ENCODE measurements around the gene SHISA3.
"Not testable (repeated sequence)": the region's sequence is repeated elsewhere in the genome, so short reads cannot be mapped to it uniquely, and the experiment has no call there.

The SHISA3 gene

DNA sequence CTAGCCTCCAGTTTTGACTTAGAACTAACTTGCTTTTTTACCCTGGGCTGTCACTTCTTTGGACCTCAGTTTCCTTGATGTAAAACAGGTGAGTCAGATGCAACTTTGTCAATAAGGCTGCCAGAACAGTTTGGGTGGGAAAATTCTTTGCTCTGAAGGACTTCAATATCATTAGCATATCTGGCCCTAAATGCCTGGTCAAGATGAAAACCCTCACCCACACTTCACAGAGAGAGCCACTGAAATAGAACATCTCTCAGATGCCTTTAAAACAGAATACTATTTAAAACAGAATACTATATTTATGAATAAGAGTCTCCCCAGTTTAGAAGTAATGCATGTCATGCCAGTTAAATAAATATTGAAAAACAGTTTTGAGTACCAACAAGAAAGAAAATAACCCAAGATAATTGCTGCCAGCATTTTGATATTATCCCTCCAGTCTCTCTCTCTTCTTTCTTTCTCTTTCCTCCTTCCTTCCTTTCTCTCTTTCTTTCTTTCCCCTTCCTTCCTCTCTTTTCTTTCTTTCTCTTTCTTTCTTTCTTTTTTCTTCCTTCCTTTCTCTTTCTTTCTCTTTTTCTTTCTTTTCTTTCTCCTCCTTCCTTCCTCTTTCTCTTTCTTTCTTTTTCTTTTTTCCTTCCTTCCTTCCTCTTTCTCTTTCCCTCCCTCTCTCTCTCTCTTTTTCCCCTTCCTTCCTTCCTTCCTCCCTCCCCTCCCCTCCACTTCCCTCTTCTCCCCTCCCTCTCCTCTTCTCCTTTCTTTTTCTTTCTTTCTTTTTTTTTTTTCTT is 32.8 kb upstream of the SHISA3 start:
- TF ChIP-seq CTCF (IDR thresholded peaks at IDR 0.05; ENCODE audit: low read depth, low read length), result no peak
- TF ChIP-seq MYC (IDR thresholded peaks at IDR 0.05; ENCODE audit: low read depth, low read length), result no peak
- no peak for TF ChIP-seq POLR2A (IDR thresholded peaks at IDR 0.05; ENCODE audit: extremely low read depth, insufficient read length)
- TF ChIP-seq, protein P1, sequence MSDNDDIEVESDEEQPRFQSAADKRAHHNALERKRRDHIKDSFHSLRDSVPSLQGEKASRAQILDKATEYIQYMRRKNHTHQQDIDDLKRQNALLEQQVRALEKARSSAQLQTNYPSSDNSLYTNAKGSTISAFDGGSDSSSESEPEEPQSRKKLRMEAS (IDR thresholded peaks at IDR 0.05; ENCODE audit: low read depth, low read length), result no peak
- DNase-seq (ENCODE audit: low read depth), result no peak
- no peak overlapping the region for H3K4me3 ChIP-seq (ENCODE audit: low read depth, low read length)

DNA sequence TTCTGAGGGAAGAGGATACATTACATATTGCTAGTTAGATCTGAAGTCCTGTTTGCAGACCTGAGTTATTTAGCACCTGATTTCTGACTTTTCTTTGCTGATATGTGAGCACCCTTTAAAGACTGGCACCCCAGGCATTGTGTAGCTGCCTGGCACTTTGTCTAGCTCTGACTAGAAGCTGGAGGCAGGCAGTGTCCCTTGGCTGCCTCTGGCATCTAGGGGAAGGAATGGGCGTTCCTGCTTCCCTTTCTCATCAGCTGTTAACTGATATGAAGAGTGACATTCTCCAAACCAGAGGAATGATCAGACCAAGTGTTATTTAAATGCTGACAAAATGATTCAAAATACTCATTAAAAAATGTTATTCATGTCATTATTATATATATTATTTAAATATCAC is 30.3 kb upstream of the SHISA3 start:
- no peak for TF ChIP-seq POLR2A (IDR thresholded peaks at IDR 0.05; ENCODE audit: extremely low read depth, insufficient read length)
- no peak for TF ChIP-seq MYC (IDR thresholded peaks at IDR 0.05; ENCODE audit: low read depth, low read length)
- no peak for TF ChIP-seq CTCF (IDR thresholded peaks at IDR 0.05; ENCODE audit: low read depth, low read length)
- TF ChIP-seq, protein P1 (IDR thresholded peaks at IDR 0.05; ENCODE audit: low read depth, low read length), result no peak
- DNase-seq (ENCODE audit: low read depth), result no peak
- no peak overlapping the region for H3K4me3 ChIP-seq (ENCODE audit: low read depth, low read length)

DNA sequence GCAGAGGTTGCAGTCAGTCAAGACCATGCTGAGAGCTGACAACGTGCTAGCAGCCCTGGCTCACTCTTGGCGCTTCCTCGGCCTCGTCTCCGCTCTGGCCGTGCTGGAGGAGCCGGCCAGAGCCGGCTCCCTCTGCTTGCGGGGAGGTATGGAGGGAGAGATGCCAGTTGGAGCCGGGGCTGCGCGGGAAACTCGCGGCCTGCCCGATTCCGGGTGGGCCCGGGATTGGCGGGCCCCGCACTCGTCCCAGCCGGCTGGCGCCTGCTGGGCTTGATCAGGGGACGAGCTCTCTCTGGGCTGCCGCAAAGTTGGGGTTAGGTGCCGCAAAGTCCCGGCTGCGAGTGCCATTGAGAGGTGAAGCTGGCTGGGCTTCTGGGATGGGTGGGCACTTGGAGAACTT is 27.8 kb upstream of the SHISA3 start:
- no peak overlapping the region for H3K4me3 ChIP-seq (ENCODE audit: low read depth, low read length)
- DNase-seq (ENCODE audit: low read depth), result no peak
- TF ChIP-seq, protein P1 (IDR thresholded peaks at IDR 0.05; ENCODE audit: low read depth, low read length), result no peak
- no peak for TF ChIP-seq CTCF (IDR thresholded peaks at IDR 0.05; ENCODE audit: low read depth, low read length)
- no peak for TF ChIP-seq POLR2A (IDR thresholded peaks at IDR 0.05; ENCODE audit: extremely low read depth, insufficient read length)
- no peak for TF ChIP-seq MYC (IDR thresholded peaks at IDR 0.05; ENCODE audit: low read depth, low read length)

DNA sequence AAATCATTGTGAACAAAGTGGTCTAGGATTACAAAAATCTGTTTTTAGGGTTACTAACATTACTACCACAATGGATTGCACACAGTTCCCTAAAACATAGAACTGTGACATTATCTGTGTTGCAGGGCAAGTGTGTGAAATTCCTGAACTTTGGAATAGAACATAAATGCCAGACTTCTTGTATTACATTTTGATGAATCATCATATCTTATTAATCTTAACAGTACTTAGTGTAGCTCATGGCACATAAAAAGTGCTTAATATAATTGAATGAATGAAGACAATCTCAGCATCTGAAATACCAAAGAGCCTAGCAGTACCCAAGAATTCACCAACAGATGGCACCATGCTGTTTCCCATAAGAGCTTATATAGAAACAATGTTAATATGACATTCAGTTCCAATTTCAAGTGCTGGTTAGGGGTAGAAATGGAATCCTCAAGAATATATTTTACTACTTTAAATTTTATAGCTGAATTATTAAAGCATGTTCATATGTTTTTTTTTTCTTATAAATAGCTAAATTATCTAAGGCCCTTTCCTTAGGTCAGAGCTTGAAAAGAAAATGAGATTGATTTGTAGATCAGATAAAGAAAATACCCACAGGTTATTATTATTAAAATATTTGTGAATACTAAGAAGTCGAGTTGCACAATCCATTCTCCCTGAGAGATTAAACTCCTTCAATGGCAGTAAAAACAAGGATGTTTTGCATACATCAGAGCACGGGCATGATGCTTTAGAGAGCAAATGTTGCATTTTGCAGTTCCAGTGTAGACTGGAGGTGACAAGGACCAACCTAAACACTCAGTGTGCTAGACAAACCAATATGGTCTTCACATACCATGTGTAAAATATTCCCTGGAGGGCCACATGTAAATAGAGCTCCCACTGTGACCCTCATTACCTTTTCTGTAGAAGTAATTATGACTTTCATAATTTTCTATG is 25.7 kb upstream of the SHISA3 start:
- no peak overlapping the region for H3K4me3 ChIP-seq (ENCODE audit: low read depth, low read length)
- peak; percentile 53 for DNase-seq (ENCODE audit: low read depth)
- TF ChIP-seq POLR2A (IDR thresholded peaks at IDR 0.05; ENCODE audit: extremely low read depth, insufficient read length) (no peak), CTCF (IDR thresholded peaks at IDR 0.05; ENCODE audit: low read depth, low read length) (peak; percentile 46)

GRCh38 chr4:42372303-42372702 is 25.0 kb upstream of the SHISA3 start:
- H3K4me3 ChIP-seq (ENCODE audit: low read depth, low read length); DNase-seq (ENCODE audit: low read depth): not testable (repeated sequence)

- DNase-seq (ENCODE audit: low read depth), result no peak
- TF ChIP-seq MYC (IDR thresholded peaks at IDR 0.05; ENCODE audit: low read depth, low read length) (no peak), POLR2A (IDR thresholded peaks at IDR 0.05; ENCODE audit: extremely low read depth, insufficient read length) (no peak), CTCF (IDR thresholded peaks at IDR 0.05; ENCODE audit: low read depth, low read length) (no peak)
- TF ChIP-seq, protein P1 (IDR thresholded peaks at IDR 0.05; ENCODE audit: low read depth, low read length), result no peak
- no peak overlapping the region for H3K4me3 ChIP-seq (ENCODE audit: low read depth, low read length)
Observed at GRCh38 chr4:42377497-42377896, 19.8 kb upstream of the SHISA3 start.
